WTC11 (cell line): Measurements from ENCODE around the gene UNC93A.

ENCODE experiments used
- PREB ChIP-seq: sonication (generic); formaldehyde crosslinking; IDR thresholded peaks from 2 replicates; pipeline ENCODE4 v1.8.1; 2022; ENCODE audit warnings: mild to moderate bottlenecking, missing genetic modification reagents, moderate library complexity, borderline replicate concordance
- ZNF121 ChIP-seq: sonication (generic); formaldehyde crosslinking; IDR thresholded peaks from 2 replicates; pipeline ENCODE4 v1.8.0; 2023; ENCODE audit warnings: missing genetic modification reagents
- TF ChIP-seq, protein P1 (sequence below): fragments of 200-600 bp; IDR thresholded peaks from 2 replicates; pipeline ENCODE4 v1.8.0; 2022; ENCODE audit warnings: antibody characterized with exemption
- TF ChIP-seq, protein P2 (sequence below): sonication (generic); formaldehyde crosslinking; IDR thresholded peaks from 2 replicates; pipeline ENCODE4 v1.8.0; 2022; ENCODE audit warnings: mild to moderate bottlenecking, missing genetic modification reagents

GRCh38 chr6:167293088-167293589 is 2.0 kb downstream of the UNC93A start:
- TF ChIP-seq ZNF121 (CRISPR knock-in tag) (no peak), PREB (CRISPR knock-in tag) (no peak)
- TF ChIP-seq, protein P1, sequence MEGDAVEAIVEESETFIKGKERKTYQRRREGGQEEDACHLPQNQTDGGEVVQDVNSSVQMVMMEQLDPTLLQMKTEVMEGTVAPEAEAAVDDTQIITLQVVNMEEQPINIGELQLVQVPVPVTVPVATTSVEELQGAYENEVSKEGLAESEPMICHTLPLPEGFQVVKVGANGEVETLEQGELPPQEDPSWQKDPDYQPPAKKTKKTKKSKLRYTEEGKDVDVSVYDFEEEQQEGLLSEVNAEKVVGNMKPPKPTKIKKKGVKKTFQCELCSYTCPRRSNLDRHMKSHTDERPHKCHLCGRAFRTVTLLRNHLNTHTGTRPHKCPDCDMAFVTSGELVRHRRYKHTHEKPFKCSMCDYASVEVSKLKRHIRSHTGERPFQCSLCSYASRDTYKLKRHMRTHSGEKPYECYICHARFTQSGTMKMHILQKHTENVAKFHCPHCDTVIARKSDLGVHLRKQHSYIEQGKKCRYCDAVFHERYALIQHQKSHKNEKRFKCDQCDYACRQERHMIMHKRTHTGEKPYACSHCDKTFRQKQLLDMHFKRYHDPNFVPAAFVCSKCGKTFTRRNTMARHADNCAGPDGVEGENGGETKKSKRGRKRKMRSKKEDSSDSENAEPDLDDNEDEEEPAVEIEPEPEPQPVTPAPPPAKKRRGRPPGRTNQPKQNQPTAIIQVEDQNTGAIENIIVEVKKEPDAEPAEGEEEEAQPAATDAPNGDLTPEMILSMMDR: no peak
- TF ChIP-seq, protein P2, sequence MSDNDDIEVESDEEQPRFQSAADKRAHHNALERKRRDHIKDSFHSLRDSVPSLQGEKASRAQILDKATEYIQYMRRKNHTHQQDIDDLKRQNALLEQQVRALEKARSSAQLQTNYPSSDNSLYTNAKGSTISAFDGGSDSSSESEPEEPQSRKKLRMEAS (CRISPR knock-in tag): no peak
